ENCODE measurements around the gene KMO.

The KMO gene

GRCh38 chr1:241627453-241628259 lies 95.5 kb downstream of the KMO start:
- Histone ChIP-seq H3K27me3 (ENCODE audit: insufficient read depth, low read length, poor library complexity) (no peaks in the 10 kb centered on the region), H4K20me1 (ENCODE audit: insufficient read depth, low read length) (peaks cover 3% of the 10 kb centered on the region; the same call in 1 of the 2 replicates), H3K79me2 (ENCODE audit: insufficient read depth, low read length) (no peaks in the 10 kb centered on the region), H3K27ac (ENCODE audit: low read length) (no peak overlapping the region), H3K4me1 (ENCODE audit: insufficient read depth, low read length) (0 out of 2 replicates have a peak, but pooled peaks cover 6% of the 10 kb centered on the region), H2AFZ (ENCODE audit: low read depth, low read length) (no peak overlapping the region), H3K36me3 (ENCODE audit: insufficient read depth, low read length) (0 out of 2 replicates have a peak, but pooled peaks cover 12% of the 10 kb centered on the region), H3K4me3 (ENCODE audit: low read depth in 1 of 2, low read length in 2 of 2) (no peak overlapping the region), H3K9me3 (ENCODE audit: insufficient read depth, low read length, severe bottlenecking) (no peaks in the 10 kb centered on the region), H3K4me2 (ENCODE audit: insufficient read depth, low read length) (no peak overlapping the region), H3K9ac (ENCODE audit: low read depth, low read length) (no peak overlapping the region)
- ATAC-seq (ENCODE audit: insufficient read depth, low read depth) (peak; percentile 71), DNase-seq (peak; percentile 13)
- TF ChIP-seq, protein P1, sequence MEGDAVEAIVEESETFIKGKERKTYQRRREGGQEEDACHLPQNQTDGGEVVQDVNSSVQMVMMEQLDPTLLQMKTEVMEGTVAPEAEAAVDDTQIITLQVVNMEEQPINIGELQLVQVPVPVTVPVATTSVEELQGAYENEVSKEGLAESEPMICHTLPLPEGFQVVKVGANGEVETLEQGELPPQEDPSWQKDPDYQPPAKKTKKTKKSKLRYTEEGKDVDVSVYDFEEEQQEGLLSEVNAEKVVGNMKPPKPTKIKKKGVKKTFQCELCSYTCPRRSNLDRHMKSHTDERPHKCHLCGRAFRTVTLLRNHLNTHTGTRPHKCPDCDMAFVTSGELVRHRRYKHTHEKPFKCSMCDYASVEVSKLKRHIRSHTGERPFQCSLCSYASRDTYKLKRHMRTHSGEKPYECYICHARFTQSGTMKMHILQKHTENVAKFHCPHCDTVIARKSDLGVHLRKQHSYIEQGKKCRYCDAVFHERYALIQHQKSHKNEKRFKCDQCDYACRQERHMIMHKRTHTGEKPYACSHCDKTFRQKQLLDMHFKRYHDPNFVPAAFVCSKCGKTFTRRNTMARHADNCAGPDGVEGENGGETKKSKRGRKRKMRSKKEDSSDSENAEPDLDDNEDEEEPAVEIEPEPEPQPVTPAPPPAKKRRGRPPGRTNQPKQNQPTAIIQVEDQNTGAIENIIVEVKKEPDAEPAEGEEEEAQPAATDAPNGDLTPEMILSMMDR (IDR thresholded peaks at IDR 0.05; ENCODE audit: borderline replicate concordance, extremely low read depth, low read length, poor library complexity, severe bottlenecking) = peak; percentile 56
- TF ChIP-seq EZH2 (IDR thresholded peaks at IDR 0.05; ENCODE audit: borderline replicate concordance, low read depth, low read length, severe bottlenecking) = no peak

DNA sequence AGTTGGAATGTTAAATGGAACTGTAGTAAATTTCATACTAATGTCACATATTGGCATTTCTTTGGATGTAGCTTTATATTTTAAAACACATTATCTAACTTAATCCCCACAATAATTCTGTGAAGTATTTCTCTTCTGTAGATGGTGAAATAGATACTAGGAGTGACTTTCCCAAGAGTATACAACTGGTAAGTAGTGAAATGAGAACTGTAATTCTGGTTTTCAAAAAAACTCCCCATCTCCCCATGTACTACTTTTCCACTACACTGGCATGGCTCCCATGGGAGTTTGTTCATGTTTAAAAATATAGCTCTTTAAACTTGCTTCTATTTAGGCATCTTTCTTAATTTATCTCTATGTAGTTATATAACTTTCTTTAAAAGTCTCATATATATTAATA lies 97.8 kb downstream of the KMO start:
- Histone ChIP-seq H3K27me3 (ENCODE audit: insufficient read depth, low read length, poor library complexity) (no peaks in the 10 kb centered on the region), H3K27ac (ENCODE audit: low read length) (no peak overlapping the region), H3K79me2 (ENCODE audit: insufficient read depth, low read length) (peaks cover 11% of the 10 kb centered on the region), H3K4me3 (ENCODE audit: low read depth in 1 of 2, low read length in 2 of 2) (no peak overlapping the region), H4K20me1 (ENCODE audit: insufficient read depth, low read length) (peaks cover 3% of the 10 kb centered on the region; the same call in 1 of the 2 replicates), H2AFZ (ENCODE audit: low read depth, low read length) (no peak overlapping the region), H3K4me2 (ENCODE audit: insufficient read depth, low read length) (no peak overlapping the region), H3K36me3 (ENCODE audit: insufficient read depth, low read length) (peaks cover 29% of the 10 kb centered on the region), H3K9ac (ENCODE audit: low read depth, low read length) (no peak overlapping the region), H3K4me1 (ENCODE audit: insufficient read depth, low read length) (0 out of 2 replicates have a peak, but pooled peaks cover 6% of the 10 kb centered on the region), H3K9me3 (ENCODE audit: insufficient read depth, low read length, severe bottlenecking) (no peaks in the 10 kb centered on the region)
- TF ChIP-seq, protein P1 (IDR thresholded peaks at IDR 0.05; ENCODE audit: borderline replicate concordance, extremely low read depth, low read length, poor library complexity, severe bottlenecking) = no peak
- no peak for TF ChIP-seq EZH2 (IDR thresholded peaks at IDR 0.05; ENCODE audit: borderline replicate concordance, low read depth, low read length, severe bottlenecking)
- DNase-seq (no peak), ATAC-seq (ENCODE audit: insufficient read depth, low read depth) (no peak)

DNA sequence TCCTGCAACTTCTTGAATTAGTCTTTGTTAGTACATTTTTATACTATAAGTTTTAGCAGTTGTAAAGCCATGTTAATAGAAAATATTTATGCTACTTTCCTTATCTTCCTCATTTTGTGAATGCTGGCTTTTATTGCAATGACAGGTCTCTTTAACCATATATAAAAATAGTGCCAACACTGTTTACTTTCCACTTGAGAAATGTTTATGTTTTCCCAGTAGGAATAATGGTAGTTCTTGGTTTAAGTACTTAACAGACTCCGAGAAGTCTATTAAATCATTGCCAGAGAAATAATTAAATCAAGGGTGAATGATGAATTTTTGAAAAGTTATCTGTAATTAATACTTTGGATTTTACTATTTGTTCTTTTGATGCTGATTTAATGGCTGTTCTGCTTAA lies 98.3 kb downstream of the KMO start:
- H3K36me3 ChIP-seq (ENCODE audit: insufficient read depth, low read length) = peaks cover 34% of the 10 kb centered on the region
- peaks cover 15% of the 10 kb centered on the region for H3K79me2 ChIP-seq (ENCODE audit: insufficient read depth, low read length)
- peaks cover 5% of the 10 kb centered on the region; the same call in 1 of the 2 replicates for H4K20me1 ChIP-seq (ENCODE audit: insufficient read depth, low read length)
- H3K4me3 ChIP-seq (ENCODE audit: low read depth in 1 of 2, low read length in 2 of 2) = no peak overlapping the region
- no peak for DNase-seq
- no peak overlapping the region for H3K9ac ChIP-seq (ENCODE audit: low read depth, low read length)
- H3K27ac ChIP-seq (ENCODE audit: low read length) = no peak overlapping the region
- H3K27me3 ChIP-seq (ENCODE audit: insufficient read depth, low read length, poor library complexity) = no peaks in the 10 kb centered on the region
- H2AFZ ChIP-seq (ENCODE audit: low read depth, low read length) = no peak overlapping the region
- H3K4me1 ChIP-seq (ENCODE audit: insufficient read depth, low read length) = peaks cover 9% of the 10 kb centered on the region; the same call in 1 of the 2 replicates
- no peak overlapping the region for H3K4me2 ChIP-seq (ENCODE audit: insufficient read depth, low read length)
- H3K9me3 ChIP-seq (ENCODE audit: insufficient read depth, low read length, severe bottlenecking) = no peaks in the 10 kb centered on the region
- no peak for ATAC-seq (ENCODE audit: insufficient read depth, low read depth)
- TF ChIP-seq, protein P1 (IDR thresholded peaks at IDR 0.05; ENCODE audit: borderline replicate concordance, extremely low read depth, low read length, poor library complexity, severe bottlenecking) = no peak
- no peak for TF ChIP-seq EZH2 (IDR thresholded peaks at IDR 0.05; ENCODE audit: borderline replicate concordance, low read depth, low read length, severe bottlenecking)

Data from DND-41 (cell line).